Left renal cortex interstitium (tissue), 4 donors: ENCODE data around the gene HNRNPAB. TPM values are rescaled to one million over a fixed set of nuclear protein-coding genes. Genes with fewer than 3 reads are reported as not detected.
"Not testable (repeated sequence)": the region's sequence is repeated elsewhere in the genome, so short reads cannot be mapped to it uniquely, and the experiment has no call there.

Source experiments
- DNase-seq, 4 donors: peaks; one replicate each; pipeline ENCODE4 v3.0.0-alpha.2; 2013; ENCODE audit warnings: low read depth in 4 of 4, low spot score in 2 of 4, missing footprints in 1 of 4
- polyA plus RNA-seq, 4 donors: library from polyadenylated mRNA; unstranded; fragments of 120-200 nt; gene quantifications; one replicate each; pipeline ENCODE4 v1.2.1, GENCODE V29; 2013; ENCODE audit not compliant: insufficient read length in 4 of 4

Gene HNRNPAB
- polyA plus RNA-seq, 4 donors, result 141 to 179 (median 147) TPM

GRCh38 chr5:178241231-178241663 is 36.9 kb downstream of the HNRNPAB start:
- DNase-seq, result no peak

- no peak for DNase-seq
Observed at GRCh38 chr5:178241688-178242231, 37.4 kb downstream of the HNRNPAB start.

GRCh38 chr5:178242416-178242815 is 38.1 kb downstream of the HNRNPAB start:
- no peak for DNase-seq

GRCh38 chr5:178244576-178244975 is 40.2 kb downstream of the HNRNPAB start:
- no peak for DNase-seq

DNA sequence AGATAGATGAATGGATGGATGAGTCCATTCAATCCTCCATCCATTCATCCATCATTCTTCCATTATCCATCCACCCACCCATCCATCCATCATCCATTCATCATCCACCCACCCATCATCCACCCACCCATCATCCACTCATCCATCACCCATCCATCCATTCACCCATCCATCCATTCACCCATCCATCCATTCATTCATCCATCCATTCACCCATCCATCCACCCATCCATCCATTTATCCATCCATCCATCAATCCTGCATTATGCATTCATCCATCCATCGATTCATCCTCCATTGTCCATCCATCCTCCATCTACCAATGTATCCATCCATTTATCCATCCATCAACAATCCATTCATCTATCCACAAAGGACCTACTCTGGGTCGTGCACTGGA is 41.1 kb downstream of the HNRNPAB start:
- no peak for DNase-seq

GRCh38 chr5:178246624-178247279 is 42.4 kb downstream of the HNRNPAB start:
- DNase-seq, result no peak

GRCh38 chr5:178247481-178248456 is 43.4 kb downstream of the HNRNPAB start:
- no peak for DNase-seq

GRCh38 chr5:178248750-178249149 is 44.4 kb downstream of the HNRNPAB start:
- DNase-seq, result no peak

DNA sequence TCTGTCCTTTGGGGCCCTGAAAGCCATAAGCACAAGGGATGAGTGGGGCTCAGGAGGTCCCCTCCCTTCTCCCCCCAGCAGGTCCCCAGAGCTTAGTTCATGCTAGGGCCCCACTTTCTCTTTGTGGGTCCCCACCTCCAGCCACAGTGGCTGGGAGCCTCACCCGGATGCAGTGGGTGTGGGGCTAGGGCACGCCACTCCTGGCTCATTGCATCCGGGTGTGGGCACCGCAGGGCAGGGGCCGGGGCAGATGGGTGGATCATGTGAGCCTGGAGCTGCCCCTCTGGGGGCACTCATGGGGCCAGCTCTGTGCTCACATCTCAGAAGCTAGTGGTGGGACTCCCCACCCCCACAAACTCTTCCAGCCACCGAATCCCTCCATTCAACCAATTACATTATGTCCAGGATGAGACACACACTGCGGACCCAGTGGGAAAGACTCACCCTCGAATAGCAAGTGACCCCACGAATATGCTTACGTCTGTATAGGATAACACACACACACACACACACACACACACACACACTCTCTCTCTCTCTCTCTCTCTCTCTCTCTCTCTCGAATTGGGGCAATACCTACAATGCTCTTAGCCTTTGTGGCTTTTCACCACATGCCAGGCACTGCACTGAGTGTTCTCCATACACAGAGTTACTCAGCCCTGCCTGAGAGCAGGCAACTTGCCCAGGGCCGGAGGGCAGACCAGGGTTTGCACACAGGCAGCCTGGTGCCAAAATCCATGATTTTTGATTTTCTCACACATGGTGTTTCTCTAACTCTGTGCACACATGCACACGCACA is 45.1 kb downstream of the HNRNPAB start:
- DNase-seq, result no peak

DNA sequence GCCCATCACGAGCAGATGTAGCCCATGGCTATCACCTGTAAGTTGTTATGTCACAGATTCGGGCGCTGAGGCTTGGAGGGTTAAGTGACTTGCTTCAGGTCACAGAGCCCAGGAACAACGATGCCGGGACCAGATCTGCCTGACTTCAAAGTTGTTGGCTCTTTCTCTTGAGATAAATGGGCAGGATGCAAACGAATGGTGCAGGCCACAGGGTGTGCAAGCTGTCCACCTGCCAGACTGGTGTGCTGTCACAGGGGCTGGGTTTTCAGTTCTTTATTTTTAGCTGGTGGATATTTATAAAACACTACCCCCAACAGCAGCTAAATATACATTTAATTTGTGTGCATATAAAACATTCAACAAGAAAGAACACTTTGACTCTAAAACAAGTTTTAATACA is 45.9 kb downstream of the HNRNPAB start:
- no peak for DNase-seq

DNA sequence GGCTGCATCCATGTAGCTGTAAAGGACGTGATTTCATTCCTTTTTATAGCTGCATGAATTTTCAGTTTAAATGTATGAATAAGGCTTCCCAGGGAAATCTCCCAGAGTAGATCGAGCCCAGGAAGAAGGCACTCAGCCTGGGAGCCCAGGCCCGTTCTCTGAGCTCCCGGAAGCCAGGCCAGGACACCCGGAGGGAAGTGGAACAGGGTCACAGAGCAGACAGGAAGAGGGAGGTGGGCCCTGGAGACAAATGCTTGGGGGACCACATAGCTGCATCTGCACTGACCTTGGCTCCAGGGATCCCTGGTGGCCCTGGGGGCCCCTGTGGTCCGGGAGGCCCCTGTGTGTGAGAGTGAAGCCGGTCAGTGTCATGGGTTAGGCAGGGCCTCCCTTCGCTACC is 47.9 kb downstream of the HNRNPAB start:
- DNase-seq, result no peak

- DNase-seq, result not testable (repeated sequence)
Observed at GRCh38 chr5:178253632-178254031, 49.3 kb downstream of the HNRNPAB start.

DNA sequence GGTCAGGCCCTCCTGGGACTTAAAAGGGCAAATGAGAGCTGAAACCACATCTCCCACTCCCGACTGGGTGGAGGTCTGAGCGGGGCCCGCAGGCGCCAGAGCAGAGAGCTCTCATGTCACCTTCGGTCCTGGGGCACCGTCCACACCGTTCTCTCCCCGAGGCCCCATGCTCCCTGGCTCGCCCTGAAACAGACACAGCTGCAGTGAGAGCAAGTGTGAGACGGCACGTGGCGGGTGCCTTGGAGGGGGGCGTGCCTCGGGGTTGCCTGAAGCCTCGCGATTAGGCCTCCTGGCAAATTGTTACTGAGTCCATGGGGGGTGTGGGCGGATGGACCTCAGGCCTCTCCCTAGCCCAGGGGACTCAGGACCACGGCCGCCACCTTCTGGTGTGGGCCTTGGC is 52.4 kb downstream of the HNRNPAB start:
- no peak for DNase-seq

DNA sequence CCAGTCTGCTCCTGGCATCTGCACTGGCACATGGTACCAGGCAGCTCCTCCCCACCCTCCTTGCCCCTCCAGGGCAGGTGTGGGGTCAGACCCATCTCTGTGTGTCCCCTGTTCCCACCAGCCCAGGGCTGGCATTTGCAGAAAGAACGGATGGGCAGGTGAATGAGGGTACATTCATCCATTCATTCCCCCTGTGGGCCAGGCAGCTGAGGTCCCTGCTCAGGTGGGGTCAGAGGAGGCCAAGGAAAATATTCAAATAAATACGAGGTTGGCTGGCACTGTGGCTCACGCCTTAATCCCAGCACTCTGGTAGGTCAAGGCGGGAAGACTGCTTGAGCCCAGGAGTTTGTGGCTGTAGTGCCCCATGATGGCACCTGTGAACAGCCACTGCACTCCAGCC is 53.3 kb downstream of the HNRNPAB start:
- no peak for DNase-seq

GRCh38 chr5:178259623-178260536 is 55.5 kb downstream of the HNRNPAB start:
- DNase-seq, result no peak

Other genes with a start within 250 kb of the HNRNPAB start
- under 1 TPM in 2 of 4 donors, not detected in 2; 0.10 to 0.11 TPM for gene PROP1, start 208.3 kb upstream of the HNRNPAB start, polyA plus RNA-seq
- gene N4BP3, start 91.0 kb upstream of the HNRNPAB start, polyA plus RNA-seq, result 1 to 10 TPM; 4.1 to 5.8 (median 4.9) TPM
- 10 to 100 TPM; 30.8 to 39.6 (median 34.7) TPM for gene RMND5B, start 73.5 kb upstream of the HNRNPAB start, polyA plus RNA-seq
- 100 to 1,000 TPM in 3 of 4 donors, 10 to 100 TPM in 1; 98.0 to 144 (median 110) TPM for gene NHP2, start 50.6 kb upstream of the HNRNPAB start, polyA plus RNA-seq
- gene GMCL2, start 17.2 kb upstream of the HNRNPAB start, polyA plus RNA-seq, result under 1 TPM in 2 of 4 donors, not detected in 2; 0.06 TPM
- gene PHYKPL, start 28.3 kb downstream of the HNRNPAB start, polyA plus RNA-seq, result 100 to 1,000 TPM in 2 of 4 donors, 10 to 100 TPM in 2; 52.0 to 135 (median 93.7) TPM